ENCODE measurements around the gene NCBP3. TPM values are rescaled to one million over a fixed set of nuclear protein-coding genes. Genes with fewer than 3 reads are reported as not detected.

The NCBP3 gene
- total and polyA plus RNA-seq, 4 donors: 4.6 to 17.1 (median 8.3) TPM

DNA sequence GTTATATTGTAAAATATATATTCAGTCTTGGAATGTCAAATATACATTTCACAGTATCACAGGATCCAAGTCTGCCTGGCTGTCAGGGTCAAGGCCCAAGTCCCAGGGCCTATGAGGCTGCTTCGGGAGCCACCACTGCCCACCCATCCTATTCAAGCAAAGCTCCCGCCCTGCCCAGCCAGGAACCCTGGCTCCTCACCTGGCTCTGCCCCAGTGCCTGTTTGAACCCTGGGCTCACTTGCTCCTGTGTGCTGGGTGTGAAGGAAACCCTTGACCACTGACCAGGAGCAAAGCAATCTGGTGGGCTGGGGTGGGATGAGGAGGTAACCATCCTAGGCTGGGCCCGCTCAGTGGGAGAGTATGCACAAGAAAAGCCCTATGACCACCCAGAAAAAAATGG lies 72.1 kb downstream of the NCBP3 start:
- no peak overlapping the region for H3K9ac ChIP-seq (ENCODE audit: low read depth in 1 of 2, low read length in 2 of 2)
- H3K36me3 ChIP-seq (ENCODE audit: control insufficient read depth in 4 of 4, insufficient read depth in 3 of 4, low read depth in 1 of 4, low read length in 3 of 4): no peaks in the 10 kb centered on the region
- TF ChIP-seq, protein P1, sequence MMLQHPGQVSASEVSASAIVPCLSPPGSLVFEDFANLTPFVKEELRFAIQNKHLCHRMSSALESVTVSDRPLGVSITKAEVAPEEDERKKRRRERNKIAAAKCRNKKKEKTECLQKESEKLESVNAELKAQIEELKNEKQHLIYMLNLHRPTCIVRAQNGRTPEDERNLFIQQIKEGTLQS (IDR thresholded peaks at IDR 0.05): no peak
- TF ChIP-seq JUND (IDR thresholded peaks at IDR 0.05) (no peak), HNF4A (conservative IDR thresholded peaks at IDR 0.05) (no peak), EGR1 (IDR thresholded peaks at IDR 0.05; ENCODE audit: low read depth in 2 of 2) (no peak), SP1 (IDR thresholded peaks at IDR 0.05) (no peak)
- TF ChIP-seq, protein P2, sequence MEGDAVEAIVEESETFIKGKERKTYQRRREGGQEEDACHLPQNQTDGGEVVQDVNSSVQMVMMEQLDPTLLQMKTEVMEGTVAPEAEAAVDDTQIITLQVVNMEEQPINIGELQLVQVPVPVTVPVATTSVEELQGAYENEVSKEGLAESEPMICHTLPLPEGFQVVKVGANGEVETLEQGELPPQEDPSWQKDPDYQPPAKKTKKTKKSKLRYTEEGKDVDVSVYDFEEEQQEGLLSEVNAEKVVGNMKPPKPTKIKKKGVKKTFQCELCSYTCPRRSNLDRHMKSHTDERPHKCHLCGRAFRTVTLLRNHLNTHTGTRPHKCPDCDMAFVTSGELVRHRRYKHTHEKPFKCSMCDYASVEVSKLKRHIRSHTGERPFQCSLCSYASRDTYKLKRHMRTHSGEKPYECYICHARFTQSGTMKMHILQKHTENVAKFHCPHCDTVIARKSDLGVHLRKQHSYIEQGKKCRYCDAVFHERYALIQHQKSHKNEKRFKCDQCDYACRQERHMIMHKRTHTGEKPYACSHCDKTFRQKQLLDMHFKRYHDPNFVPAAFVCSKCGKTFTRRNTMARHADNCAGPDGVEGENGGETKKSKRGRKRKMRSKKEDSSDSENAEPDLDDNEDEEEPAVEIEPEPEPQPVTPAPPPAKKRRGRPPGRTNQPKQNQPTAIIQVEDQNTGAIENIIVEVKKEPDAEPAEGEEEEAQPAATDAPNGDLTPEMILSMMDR (IDR thresholded peaks at IDR 0.05; ENCODE audit: low read depth, low read length, missing input control): no peak
- TF ChIP-seq, protein P3, sequence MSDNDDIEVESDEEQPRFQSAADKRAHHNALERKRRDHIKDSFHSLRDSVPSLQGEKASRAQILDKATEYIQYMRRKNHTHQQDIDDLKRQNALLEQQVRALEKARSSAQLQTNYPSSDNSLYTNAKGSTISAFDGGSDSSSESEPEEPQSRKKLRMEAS (IDR thresholded peaks at IDR 0.05): no peak
- H3K4me1 ChIP-seq (ENCODE audit: control insufficient read depth in 4 of 4, insufficient read depth in 4 of 4, low read length in 3 of 4): no peaks in the 10 kb centered on the region
- H3K27ac ChIP-seq (ENCODE audit: low read depth in 1 of 2, low read length in 2 of 2): no peak overlapping the region
- DNase-seq (ENCODE audit: low spot score): no peak
- no peaks in the 10 kb centered on the region for H3K27me3 ChIP-seq (ENCODE audit: control insufficient read depth in 4 of 4, insufficient read depth in 4 of 4, low read length in 3 of 4)
- H3K4me3 ChIP-seq (ENCODE audit: low read depth in 1 of 3, low read length in 3 of 3): no peak overlapping the region
- H3K9me3 ChIP-seq (ENCODE audit: control insufficient read depth in 4 of 4, low read length in 3 of 4): no peaks in the 10 kb centered on the region
- 97% methylated on average over 3 of the region's 3 CpGs for WGBS

DNA sequence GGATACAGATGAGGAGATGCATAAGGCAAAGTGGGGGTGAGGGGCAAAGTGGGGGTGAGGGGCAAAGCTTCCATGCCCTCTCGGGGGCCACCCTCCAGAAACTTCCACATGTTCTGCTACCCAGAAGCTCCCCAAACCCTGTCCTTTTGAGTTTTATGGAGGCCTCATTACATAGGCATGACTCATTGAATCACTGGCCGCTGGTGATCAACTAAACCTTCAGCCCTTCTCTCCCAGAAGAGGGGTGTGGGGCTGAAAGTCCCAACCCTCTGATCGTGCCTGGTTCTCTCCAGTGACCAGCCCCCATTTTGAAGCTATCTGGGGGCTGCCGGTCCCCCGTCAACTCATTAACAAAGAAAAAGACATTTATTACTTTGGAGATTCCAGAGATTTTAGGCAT lies 72.5 kb downstream of the NCBP3 start:
- Histone ChIP-seq H3K27ac (ENCODE audit: low read depth in 1 of 2, low read length in 2 of 2) (no peak overlapping the region), H3K27me3 (ENCODE audit: control insufficient read depth in 4 of 4, insufficient read depth in 4 of 4, low read length in 3 of 4) (no peaks in the 10 kb centered on the region), H3K4me3 (ENCODE audit: low read depth in 1 of 3, low read length in 3 of 3) (no peak overlapping the region), H3K9ac (ENCODE audit: low read depth in 1 of 2, low read length in 2 of 2) (no peak overlapping the region), H3K4me1 (ENCODE audit: control insufficient read depth in 4 of 4, insufficient read depth in 4 of 4, low read length in 3 of 4) (no peaks in the 10 kb centered on the region), H3K9me3 (ENCODE audit: control insufficient read depth in 4 of 4, low read length in 3 of 4) (no peaks in the 10 kb centered on the region), H3K36me3 (ENCODE audit: control insufficient read depth in 4 of 4, insufficient read depth in 3 of 4, low read depth in 1 of 4, low read length in 3 of 4) (no peaks in the 10 kb centered on the region)
- 73% methylated on average over 5 of the region's 5 CpGs for WGBS
- no peak for DNase-seq (ENCODE audit: low spot score)
- TF ChIP-seq SP1 (IDR thresholded peaks at IDR 0.05) (no peak), RXRA (IDR thresholded peaks at IDR 0.05) (no peak)
- TF ChIP-seq, protein P4, sequence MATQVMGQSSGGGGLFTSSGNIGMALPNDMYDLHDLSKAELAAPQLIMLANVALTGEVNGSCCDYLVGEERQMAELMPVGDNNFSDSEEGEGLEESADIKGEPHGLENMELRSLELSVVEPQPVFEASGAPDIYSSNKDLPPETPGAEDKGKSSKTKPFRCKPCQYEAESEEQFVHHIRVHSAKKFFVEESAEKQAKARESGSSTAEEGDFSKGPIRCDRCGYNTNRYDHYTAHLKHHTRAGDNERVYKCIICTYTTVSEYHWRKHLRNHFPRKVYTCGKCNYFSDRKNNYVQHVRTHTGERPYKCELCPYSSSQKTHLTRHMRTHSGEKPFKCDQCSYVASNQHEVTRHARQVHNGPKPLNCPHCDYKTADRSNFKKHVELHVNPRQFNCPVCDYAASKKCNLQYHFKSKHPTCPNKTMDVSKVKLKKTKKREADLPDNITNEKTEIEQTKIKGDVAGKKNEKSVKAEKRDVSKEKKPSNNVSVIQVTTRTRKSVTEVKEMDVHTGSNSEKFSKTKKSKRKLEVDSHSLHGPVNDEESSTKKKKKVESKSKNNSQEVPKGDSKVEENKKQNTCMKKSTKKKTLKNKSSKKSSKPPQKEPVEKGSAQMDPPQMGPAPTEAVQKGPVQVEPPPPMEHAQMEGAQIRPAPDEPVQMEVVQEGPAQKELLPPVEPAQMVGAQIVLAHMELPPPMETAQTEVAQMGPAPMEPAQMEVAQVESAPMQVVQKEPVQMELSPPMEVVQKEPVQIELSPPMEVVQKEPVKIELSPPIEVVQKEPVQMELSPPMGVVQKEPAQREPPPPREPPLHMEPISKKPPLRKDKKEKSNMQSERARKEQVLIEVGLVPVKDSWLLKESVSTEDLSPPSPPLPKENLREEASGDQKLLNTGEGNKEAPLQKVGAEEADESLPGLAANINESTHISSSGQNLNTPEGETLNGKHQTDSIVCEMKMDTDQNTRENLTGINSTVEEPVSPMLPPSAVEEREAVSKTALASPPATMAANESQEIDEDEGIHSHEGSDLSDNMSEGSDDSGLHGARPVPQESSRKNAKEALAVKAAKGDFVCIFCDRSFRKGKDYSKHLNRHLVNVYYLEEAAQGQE (IDR thresholded peaks at IDR 0.05): no peak

DNA sequence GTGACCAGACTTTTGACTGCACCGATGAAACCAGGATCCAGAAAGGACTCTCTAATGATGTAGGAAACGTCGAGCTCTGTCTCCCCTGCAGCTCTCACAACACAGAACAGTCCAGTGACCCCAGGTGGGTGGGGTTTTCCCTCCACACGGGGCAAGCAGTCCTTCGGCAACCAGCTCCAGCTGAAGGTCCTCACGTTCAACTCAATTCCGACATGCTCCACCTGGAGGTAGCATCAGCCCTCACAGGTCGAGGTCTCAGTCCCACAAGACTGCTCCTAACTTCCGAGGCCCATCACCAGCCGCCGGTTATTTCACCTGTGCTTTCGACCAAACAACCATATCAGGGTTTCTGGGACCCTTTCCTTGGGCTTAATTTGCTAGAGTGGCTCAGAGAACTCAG lies 73.3 kb downstream of the NCBP3 start:
- Histone ChIP-seq H3K9ac (ENCODE audit: low read depth in 1 of 2, low read length in 2 of 2) (no peak overlapping the region), H3K36me3 (ENCODE audit: control insufficient read depth in 4 of 4, insufficient read depth in 3 of 4, low read depth in 1 of 4, low read length in 3 of 4) (no peaks in the 10 kb centered on the region), H3K9me3 (ENCODE audit: control insufficient read depth in 4 of 4, low read length in 3 of 4) (no peaks in the 10 kb centered on the region), H3K4me3 (ENCODE audit: low read depth in 1 of 3, low read length in 3 of 3) (no peak overlapping the region), H3K4me1 (ENCODE audit: control insufficient read depth in 4 of 4, insufficient read depth in 4 of 4, low read length in 3 of 4) (no peaks in the 10 kb centered on the region), H3K27ac (ENCODE audit: low read depth in 1 of 2, low read length in 2 of 2) (no peak overlapping the region), H3K27me3 (ENCODE audit: control insufficient read depth in 4 of 4, insufficient read depth in 4 of 4, low read length in 3 of 4) (no peaks in the 10 kb centered on the region)
- 80% methylated on average over 12 of the region's 12 CpGs for WGBS
- DNase-seq (ENCODE audit: low spot score): no peak
- no peak for TF ChIP-seq FOXA1 (IDR thresholded peaks at IDR 0.05)
- TF ChIP-seq, protein P3 (IDR thresholded peaks at IDR 0.05): no peak
- TF ChIP-seq, protein P2 (IDR thresholded peaks at IDR 0.05; ENCODE audit: low read depth, low read length, missing input control): no peak
- TF ChIP-seq, protein P5, sequence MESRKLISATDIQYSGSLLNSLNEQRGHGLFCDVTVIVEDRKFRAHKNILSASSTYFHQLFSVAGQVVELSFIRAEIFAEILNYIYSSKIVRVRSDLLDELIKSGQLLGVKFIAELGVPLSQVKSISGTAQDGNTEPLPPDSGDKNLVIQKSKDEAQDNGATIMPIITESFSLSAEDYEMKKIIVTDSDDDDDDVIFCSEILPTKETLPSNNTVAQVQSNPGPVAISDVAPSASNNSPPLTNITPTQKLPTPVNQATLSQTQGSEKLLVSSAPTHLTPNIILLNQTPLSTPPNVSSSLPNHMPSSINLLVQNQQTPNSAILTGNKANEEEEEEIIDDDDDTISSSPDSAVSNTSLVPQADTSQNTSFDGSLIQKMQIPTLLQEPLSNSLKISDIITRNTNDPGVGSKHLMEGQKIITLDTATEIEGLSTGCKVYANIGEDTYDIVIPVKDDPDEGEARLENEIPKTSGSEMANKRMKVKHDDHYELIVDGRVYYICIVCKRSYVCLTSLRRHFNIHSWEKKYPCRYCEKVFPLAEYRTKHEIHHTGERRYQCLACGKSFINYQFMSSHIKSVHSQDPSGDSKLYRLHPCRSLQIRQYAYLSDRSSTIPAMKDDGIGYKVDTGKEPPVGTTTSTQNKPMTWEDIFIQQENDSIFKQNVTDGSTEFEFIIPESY (IDR thresholded peaks at IDR 0.05): no peak
- TF ChIP-seq, protein P1 (IDR thresholded peaks at IDR 0.05): no peak
- TF ChIP-seq, protein P4 (IDR thresholded peaks at IDR 0.05): no peak
